MM.1S (cell line): ENCODE data around the gene ATP13A1.

ENCODE experiments used
- CTCF ChIP-seq: fragments of 300-600 bp; sonication (generic); IDR thresholded peaks from 2 replicates; pipeline ENCODE4 v1.5.1; 2016; ENCODE audit warnings: antibody characterized with exemption, low read length, mixed read lengths
- EZH2 ChIP-seq: fragments of 300-600 bp; sonication (generic); optimal IDR thresholded peaks from 2 replicates; pipeline ENCODE3; 2017; ENCODE audit warnings: low read depth, mild to moderate bottlenecking, antibody characterized with exemption, low read length, mixed read lengths
- EZH2phosphoT487 ChIP-seq: fragments of 300-600 bp; sonication (generic); IDR thresholded peaks from 2 replicates; pipeline ENCODE4 v1.6.1; 2018; ENCODE audit warnings: antibody characterized with exemption, low read length

GRCh38 chr19:19679176-19680073, 15.9 kb upstream of the ATP13A1 start:
- no peak for TF ChIP-seq CTCF
- no peak for TF ChIP-seq EZH2phosphoT487
- no peak for TF ChIP-seq EZH2
